C4-2B (cell line): ENCODE results near the gene NHS.

Experiments used
- CTCF ChIP-seq: fragments of 450-650 bp; conservative IDR thresholded peaks from 2 replicates; pipeline ENCODE4 v1.5.1; 2017; ENCODE audit warnings: mild to moderate bottlenecking
- ZFX ChIP-seq: fragments of 450-650 bp; IDR thresholded peaks from 2 replicates; pipeline ENCODE4 v1.6.1; 2017

DNA sequence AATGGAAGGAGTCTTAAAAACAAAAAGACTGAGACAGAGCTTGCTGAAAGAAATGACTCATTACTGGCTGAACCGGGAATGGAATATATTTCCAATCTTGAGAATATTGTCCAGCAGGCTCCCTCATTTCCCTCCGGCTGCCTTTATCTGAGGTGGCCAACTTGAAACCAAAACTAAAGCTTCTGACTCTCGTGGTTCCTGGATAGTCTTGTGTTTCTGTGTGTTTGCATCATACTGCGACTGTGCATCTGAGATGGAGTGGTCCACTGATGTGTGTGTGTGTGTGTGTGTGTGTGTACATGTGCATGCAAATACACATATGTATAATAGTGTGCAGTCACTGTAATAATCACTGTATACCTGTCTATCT is 216.7 kb downstream of the NHS start:
- no peak for TF ChIP-seq CTCF
- TF ChIP-seq ZFX, result no peak
